A549 (cell line): ENCODE data around the gene EARS2.

ENCODE experiments used
- CBX8 ChIP-seq: fragments of 200-600 bp; sonication (generic); IDR thresholded peaks from 2 replicates; pipeline ENCODE4 v1.6.1; 2016
- CEBPB ChIP-seq, 2 experiments: fragments of >200 bp in 1 of 2; sonication (Bioruptor Twin) in 1 of 2; formaldehyde crosslinking in 1 of 2; IDR thresholded peaks; 2 replicates each; pipeline ENCODE4 v1.6.1; 2012 to 2016
- EHMT2 ChIP-seq: fragments of 200-600 bp; sonication (generic); IDR thresholded peaks from 2 replicates; pipeline ENCODE4 v1.6.1; 2016; ENCODE audit warnings: antibody characterized with exemption, low read depth, mild to moderate bottlenecking, moderate library complexity
- EP300 ChIP-seq, 2 experiments: fragments of >200 bp; sonication (Bioruptor Twin); formaldehyde crosslinking; IDR thresholded peaks; 2 replicates in 1 of 2; 3 replicates in 1 of 2; pipeline ENCODE4 v1.6.1; 2016 to 2017
- JUN ChIP-seq, 2 experiments: fragments of >200 bp; sonication (Bioruptor Twin); formaldehyde crosslinking; IDR thresholded peaks; 2 replicates in 1 of 2; 3 replicates in 1 of 2; pipeline ENCODE4 v1.6.1; 2016 to 2017
- JUNB ChIP-seq: fragments of >200 bp; sonication (Bioruptor Twin); formaldehyde crosslinking; IDR thresholded peaks from 2 replicates; pipeline ENCODE4 v1.6.1; 2016
- POLR2A ChIP-seq: IDR thresholded peaks from 2 replicates; pipeline ENCODE4 v1.6.1; 2012; ENCODE audit warnings: mild to moderate bottlenecking, low read length
- POLR2AphosphoS2 ChIP-seq: conservative IDR thresholded peaks from 2 replicates; pipeline ENCODE4 v1.6.1; 2012; ENCODE audit warnings: low read length, improper control_type of control experiment, inconsistent platforms
- RAD21 ChIP-seq, 2 experiments: fragments of >200 bp in 1 of 2; sonication (Bioruptor Twin) in 1 of 2; formaldehyde crosslinking in 1 of 2; IDR thresholded peaks in 1 of 2; conservative IDR thresholded peaks in 1 of 2; 2 replicates in 1 of 2; 3 replicates in 1 of 2; pipeline ENCODE4 v1.6.1; 2012 to 2018; ENCODE audit warnings: inconsistent platforms in 1 of 2
- RCOR1 ChIP-seq: fragments of 150-350 bp; IDR thresholded peaks from 2 replicates; pipeline ENCODE4 v1.6.1; 2014; ENCODE audit warnings: antibody characterized with exemption, low read length, low read depth
- ZC3H11A ChIP-seq: fragments of 450-650 bp; IDR thresholded peaks from 2 replicates; pipeline ENCODE4 v1.6.1; 2014; ENCODE audit warnings: antibody characterized with exemption, mild to moderate bottlenecking
- TF ChIP-seq, protein P1 (sequence below): fragments of >200 bp; sonication (Bioruptor Twin); formaldehyde crosslinking; IDR thresholded peaks from 3 replicates; pipeline ENCODE4 v1.5.1; 2016
- TF ChIP-seq, protein P2 (sequence below): fragments of 200-600 bp; sonication (generic); IDR thresholded peaks from 2 replicates; pipeline ENCODE4 v1.6.1; 2016; ENCODE audit warnings: antibody characterized with exemption, mild to moderate bottlenecking, moderate library complexity
- TF ChIP-seq, protein P3 (sequence below): IDR thresholded peaks from 2 replicates; pipeline ENCODE4 v1.6.1; 2012; ENCODE audit warnings: low read depth, borderline replicate concordance

DNA sequence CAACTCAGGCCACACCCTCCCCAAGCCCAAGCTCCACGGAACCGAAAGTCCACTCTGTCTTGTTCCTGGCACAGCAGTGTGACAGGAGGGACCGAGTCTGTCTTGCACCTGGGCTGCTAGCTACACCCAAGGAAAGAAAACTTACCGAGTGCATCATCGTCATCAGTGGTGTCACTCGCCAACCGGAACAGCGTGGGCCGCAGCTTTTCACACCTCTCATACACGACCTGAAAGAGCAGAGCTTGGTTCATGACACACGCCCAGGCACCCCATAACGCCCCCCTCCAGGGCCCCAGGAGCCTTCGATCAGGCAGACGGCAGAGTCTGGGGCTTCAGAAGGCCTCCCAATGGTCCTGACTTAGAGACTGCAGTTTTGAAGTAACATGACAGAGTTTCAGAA, 74.4 kb downstream of the EARS2 start:
- TF ChIP-seq POLR2A (no peak), POLR2AphosphoS2 (no peak), EHMT2 (no peak), JUNB (no peak), CBX8 (no peak), ZC3H11A (no peak), CEBPB (IDR thresholded peaks at IDR 0.05) (no peak), EP300 (IDR thresholded peaks at IDR 0.05) (no peak), RCOR1 (no peak), RAD21 (conservative IDR thresholded peaks at IDR 0.05 in 1 of 2, IDR thresholded peaks at IDR 0.05 in 1 of 2) (no peak), JUN (IDR thresholded peaks at IDR 0.05) (no peak)
- TF ChIP-seq, protein P1, sequence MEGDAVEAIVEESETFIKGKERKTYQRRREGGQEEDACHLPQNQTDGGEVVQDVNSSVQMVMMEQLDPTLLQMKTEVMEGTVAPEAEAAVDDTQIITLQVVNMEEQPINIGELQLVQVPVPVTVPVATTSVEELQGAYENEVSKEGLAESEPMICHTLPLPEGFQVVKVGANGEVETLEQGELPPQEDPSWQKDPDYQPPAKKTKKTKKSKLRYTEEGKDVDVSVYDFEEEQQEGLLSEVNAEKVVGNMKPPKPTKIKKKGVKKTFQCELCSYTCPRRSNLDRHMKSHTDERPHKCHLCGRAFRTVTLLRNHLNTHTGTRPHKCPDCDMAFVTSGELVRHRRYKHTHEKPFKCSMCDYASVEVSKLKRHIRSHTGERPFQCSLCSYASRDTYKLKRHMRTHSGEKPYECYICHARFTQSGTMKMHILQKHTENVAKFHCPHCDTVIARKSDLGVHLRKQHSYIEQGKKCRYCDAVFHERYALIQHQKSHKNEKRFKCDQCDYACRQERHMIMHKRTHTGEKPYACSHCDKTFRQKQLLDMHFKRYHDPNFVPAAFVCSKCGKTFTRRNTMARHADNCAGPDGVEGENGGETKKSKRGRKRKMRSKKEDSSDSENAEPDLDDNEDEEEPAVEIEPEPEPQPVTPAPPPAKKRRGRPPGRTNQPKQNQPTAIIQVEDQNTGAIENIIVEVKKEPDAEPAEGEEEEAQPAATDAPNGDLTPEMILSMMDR = no peak
- TF ChIP-seq, protein P2, sequence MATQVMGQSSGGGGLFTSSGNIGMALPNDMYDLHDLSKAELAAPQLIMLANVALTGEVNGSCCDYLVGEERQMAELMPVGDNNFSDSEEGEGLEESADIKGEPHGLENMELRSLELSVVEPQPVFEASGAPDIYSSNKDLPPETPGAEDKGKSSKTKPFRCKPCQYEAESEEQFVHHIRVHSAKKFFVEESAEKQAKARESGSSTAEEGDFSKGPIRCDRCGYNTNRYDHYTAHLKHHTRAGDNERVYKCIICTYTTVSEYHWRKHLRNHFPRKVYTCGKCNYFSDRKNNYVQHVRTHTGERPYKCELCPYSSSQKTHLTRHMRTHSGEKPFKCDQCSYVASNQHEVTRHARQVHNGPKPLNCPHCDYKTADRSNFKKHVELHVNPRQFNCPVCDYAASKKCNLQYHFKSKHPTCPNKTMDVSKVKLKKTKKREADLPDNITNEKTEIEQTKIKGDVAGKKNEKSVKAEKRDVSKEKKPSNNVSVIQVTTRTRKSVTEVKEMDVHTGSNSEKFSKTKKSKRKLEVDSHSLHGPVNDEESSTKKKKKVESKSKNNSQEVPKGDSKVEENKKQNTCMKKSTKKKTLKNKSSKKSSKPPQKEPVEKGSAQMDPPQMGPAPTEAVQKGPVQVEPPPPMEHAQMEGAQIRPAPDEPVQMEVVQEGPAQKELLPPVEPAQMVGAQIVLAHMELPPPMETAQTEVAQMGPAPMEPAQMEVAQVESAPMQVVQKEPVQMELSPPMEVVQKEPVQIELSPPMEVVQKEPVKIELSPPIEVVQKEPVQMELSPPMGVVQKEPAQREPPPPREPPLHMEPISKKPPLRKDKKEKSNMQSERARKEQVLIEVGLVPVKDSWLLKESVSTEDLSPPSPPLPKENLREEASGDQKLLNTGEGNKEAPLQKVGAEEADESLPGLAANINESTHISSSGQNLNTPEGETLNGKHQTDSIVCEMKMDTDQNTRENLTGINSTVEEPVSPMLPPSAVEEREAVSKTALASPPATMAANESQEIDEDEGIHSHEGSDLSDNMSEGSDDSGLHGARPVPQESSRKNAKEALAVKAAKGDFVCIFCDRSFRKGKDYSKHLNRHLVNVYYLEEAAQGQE = no peak
- TF ChIP-seq, protein P3, sequence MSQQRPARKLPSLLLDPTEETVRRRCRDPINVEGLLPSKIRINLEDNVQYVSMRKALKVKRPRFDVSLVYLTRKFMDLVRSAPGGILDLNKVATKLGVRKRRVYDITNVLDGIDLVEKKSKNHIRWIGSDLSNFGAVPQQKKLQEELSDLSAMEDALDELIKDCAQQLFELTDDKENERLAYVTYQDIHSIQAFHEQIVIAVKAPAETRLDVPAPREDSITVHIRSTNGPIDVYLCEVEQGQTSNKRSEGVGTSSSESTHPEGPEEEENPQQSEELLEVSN = no peak
